GM23338 (cell line): ENCODE measurements around the gene SYNPO. TPM values are rescaled to one million over a fixed set of nuclear protein-coding genes. Genes with fewer than 3 reads are reported as not detected.

Experiments
- ATAC-seq: fragments of 200-7000 bp; cut with Tn5 transposase; 3 replicates; pipeline ENCODE4 v1.9.1; 2020
- DNase-seq: peaks from one replicate; pipeline ENCODE4 v3.0.0-alpha.2; 2015; ENCODE audit warnings: low spot score
- H2AFZ ChIP-seq: fragments of 200-600 bp; sonication (generic); 2 replicates; pipeline ENCODE4 v1.8.0; 2016; ENCODE audit warnings: antibody characterized with exemption, mild to moderate bottlenecking, moderate library complexity
- H3F3A ChIP-seq: fragments of 200-600 bp; sonication (generic); replicated peaks from 2 replicates; pipeline ENCODE4 v1.8.0; 2017; ENCODE audit warnings: antibody characterized with exemption, mixed run types, low read depth
- H3K27ac ChIP-seq: fragments of 200-600 bp; sonication (generic); 2 replicates; pipeline ENCODE4 v1.6.1; 2016; ENCODE audit warnings: low read depth
- H3K27me3 ChIP-seq: fragments of 200-600 bp; sonication (generic); 2 replicates; pipeline ENCODE4 v1.8.0; 2016; ENCODE audit warnings: mild to moderate bottlenecking, mixed run types, moderate library complexity; ENCODE audit not compliant: insufficient read depth
- H3K36me3 ChIP-seq: fragments of 200-600 bp; sonication (generic); 2 replicates; pipeline ENCODE4 v1.8.0; 2016; ENCODE audit warnings: mild to moderate bottlenecking; ENCODE audit not compliant: insufficient read depth
- H3K4me1 ChIP-seq: fragments of 200-600 bp; sonication (generic); 2 replicates; pipeline ENCODE4 v1.8.0; 2016; ENCODE audit warnings: mild to moderate bottlenecking, moderate library complexity; ENCODE audit not compliant: insufficient read depth
- H3K4me2 ChIP-seq: fragments of 200-600 bp; sonication (generic); 2 replicates; pipeline ENCODE4 v1.7.1; 2017; ENCODE audit warnings: mixed run types
- H3K4me3 ChIP-seq: fragments of 200-600 bp; sonication (generic); 2 replicates; pipeline ENCODE4 v1.6.1; 2016; ENCODE audit warnings: mixed run types
- H3K79me2 ChIP-seq: fragments of 200-600 bp; sonication (generic); replicated peaks from 2 replicates; pipeline ENCODE4 v1.8.0; 2017; ENCODE audit warnings: mild to moderate bottlenecking; ENCODE audit not compliant: insufficient read depth
- H3K9me2 ChIP-seq: fragments of 200-600 bp; sonication (generic); 2 replicates; pipeline ENCODE4 v1.8.0; 2017; ENCODE audit not compliant: insufficient read depth
- H4K20me1 ChIP-seq: fragments of 200-600 bp; sonication (generic); replicated peaks from 2 replicates; pipeline ENCODE4 v1.8.0; 2017; ENCODE audit warnings: mild to moderate bottlenecking; ENCODE audit not compliant: insufficient read depth
- H3K27ac Mint-ChIP-seq: 2 replicates; pipeline ENCODE4 v1.8.0; 2020; ENCODE audit warnings: inconsistent platforms, mild to moderate bottlenecking, moderate library complexity, mixed read lengths
- H3K27me3 Mint-ChIP-seq: 3 replicates; pipeline ENCODE4 v1.8.0; 2022; ENCODE audit warnings: low read depth, mild to moderate bottlenecking, moderate library complexity, mixed read lengths, inconsistent platforms; ENCODE audit not compliant: insufficient read depth, poor library complexity
- H3K36me3 Mint-ChIP-seq: 3 replicates; pipeline ENCODE4 v1.8.0; 2021; ENCODE audit warnings: low read depth, mild to moderate bottlenecking, inconsistent platforms, moderate library complexity, mixed read lengths
- H3K4me1 Mint-ChIP-seq: 3 replicates; pipeline ENCODE4 v1.8.0; 2020; ENCODE audit warnings: mild to moderate bottlenecking, inconsistent platforms, mixed read lengths
- H3K4me3 Mint-ChIP-seq: 3 replicates; pipeline ENCODE4 v1.8.0; 2021; ENCODE audit warnings: moderate library complexity, mild to moderate bottlenecking, inconsistent platforms, mixed read lengths
- H3K9me3 Mint-ChIP-seq: 3 replicates; pipeline ENCODE4 v1.8.0; 2020; ENCODE audit warnings: moderate library complexity, mild to moderate bottlenecking, inconsistent platforms, mixed read lengths
- CREB1 ChIP-seq: fragments of 250-450 bp; sonication (Bioruptor Pico); IDR thresholded peaks from 2 replicates; pipeline ENCODE4 v1.5.0; 2020; ENCODE audit warnings: low read depth, mild to moderate bottlenecking, moderate library complexity
- EZH2 ChIP-seq: fragments of 200-600 bp; sonication (generic); IDR thresholded peaks from one replicate; pipeline ENCODE4 v1.8.0; 2017; ENCODE audit warnings: antibody characterized with exemption, mild to moderate bottlenecking, low read depth; ENCODE audit not compliant: unreplicated experiment
- EZH2phosphoT487 ChIP-seq: fragments of 200-600 bp; sonication (generic); IDR thresholded peaks from one replicate; pipeline ENCODE4 v1.8.1; 2018; ENCODE audit warnings: antibody characterized with exemption; ENCODE audit not compliant: unreplicated experiment
- JUNB ChIP-seq: IDR thresholded peaks from one replicate; pipeline ENCODE4 v1.6.1; 2016; ENCODE audit warnings: antibody characterized with exemption; ENCODE audit not compliant: unreplicated experiment
- NANOG ChIP-seq: IDR thresholded peaks from 2 replicates; pipeline ENCODE4 v1.6.1; 2016; ENCODE audit warnings: antibody characterized with exemption, borderline replicate concordance
- POLR2AphosphoS5 ChIP-seq: IDR thresholded peaks from 2 replicates; pipeline ENCODE4 v1.6.1; 2016; ENCODE audit warnings: antibody characterized with exemption, low read depth
- STAT1 ChIP-seq: IDR thresholded peaks from one replicate; pipeline ENCODE4 v1.6.1; 2016; ENCODE audit warnings: antibody characterized with exemption; ENCODE audit not compliant: unreplicated experiment
- ZNF114 ChIP-seq: fragments of 250-450 bp; sonication (Bioruptor Pico); IDR thresholded peaks from 2 replicates; pipeline ENCODE4 v1.5.0; 2020; ENCODE audit warnings: mild to moderate bottlenecking, moderate library complexity
- ZNF331 ChIP-seq: fragments of 250-450 bp; sonication (Bioruptor Pico); IDR thresholded peaks from 2 replicates; pipeline ENCODE4 v1.5.0; 2020; ENCODE audit warnings: low read depth, mild to moderate bottlenecking, moderate library complexity
- polyA plus RNA-seq: library from polyadenylated mRNA; unstranded; fragments of >200 nt; fragmentation: Nextera tagmentation; extraction: Ambion mirVana; gene quantifications from 2 replicates; pipeline ENCODE4 v1.2.1, GENCODE V29; 2016
- total RNA-seq: library from RNA; depleted of rRNA; stranded (reverse); fragments of >200 nt; shearing (Covaris generic); gene quantifications from 2 replicates; pipeline ENCODE4 v1.2.3, GENCODE V29; 2014
- TF ChIP-seq, protein P1 (sequence below): IDR thresholded peaks from 2 replicates; pipeline ENCODE4 v1.6.1; 2016; ENCODE audit warnings: antibody characterized with exemption
- TF ChIP-seq, protein P2 (sequence below), 2 experiments: fragments of 200-600 bp in 1 of 2; sonication (generic) in 1 of 2; conservative IDR thresholded peaks; 2 replicates each; pipeline versions ENCODE4 v1.5.1 to v1.6.1; 2016 to 2017; ENCODE audit warnings: antibody characterized with exemption in 2 of 2, low read depth in 2 of 2, mild to moderate bottlenecking in 2 of 2, moderate library complexity in 1 of 2
- TF ChIP-seq, protein P3 (sequence below): fragments of 250-450 bp; sonication (Bioruptor Pico); IDR thresholded peaks from 2 replicates; pipeline ENCODE4 v1.5.0; 2020; ENCODE audit warnings: mild to moderate bottlenecking, moderate library complexity
- TF ChIP-seq, protein P4 (sequence below): IDR thresholded peaks from one replicate; pipeline ENCODE4 v1.6.1; 2018; ENCODE audit warnings: antibody characterized with exemption; ENCODE audit not compliant: unreplicated experiment

SYNPO gene
- total and polyA plus RNA-seq, 2 experiments from 2014 or later, result 0.16 to 1.3 TPM

DNA sequence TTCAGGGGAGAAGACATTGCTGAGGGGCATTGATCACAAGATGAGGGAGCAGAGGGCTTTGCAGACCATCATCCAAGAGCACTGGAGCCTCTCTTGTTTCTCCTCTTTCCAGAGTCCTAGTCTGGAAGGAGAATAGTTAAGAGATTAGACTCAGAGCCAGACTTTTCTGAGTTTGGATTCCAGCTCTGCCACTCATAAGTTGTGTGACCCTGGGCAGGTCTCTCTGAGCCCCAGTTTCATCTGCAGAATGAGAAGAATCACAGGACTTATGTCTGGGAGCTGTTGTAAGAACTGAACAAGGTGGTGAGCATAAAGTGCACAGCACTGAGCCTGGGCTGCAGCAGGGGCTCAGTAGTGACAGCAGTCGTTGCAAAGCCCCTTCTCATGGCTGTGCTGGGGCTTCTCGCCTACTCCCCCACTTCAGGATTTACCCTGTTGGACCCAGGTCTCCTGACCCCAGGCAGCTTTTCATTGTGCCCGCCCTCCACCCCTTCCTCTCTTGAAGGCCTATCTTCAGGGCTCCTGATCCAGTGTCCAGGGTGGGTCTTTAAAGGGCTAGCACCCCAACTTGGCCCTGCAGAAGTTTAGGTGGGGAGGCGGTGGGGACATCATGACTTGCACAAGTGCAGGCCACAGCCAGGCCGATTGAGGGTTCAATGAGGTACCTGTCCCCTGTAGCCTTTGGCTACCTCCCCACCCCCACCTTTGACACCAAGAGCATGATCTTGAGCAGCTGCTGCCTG, 1.5 kb downstream of the SYNPO start:
- H3K27me3 ChIP-seq, result no peaks in the 10 kb centered on the region
- H3K4me2 ChIP-seq, result no peak overlapping the region
- Mint-ChIP-seq H3K36me3 (no peaks in the 10 kb centered on the region; the same call in 2 of the 3 replicates), H3K27ac (no peak overlapping the region), H3K9me3 (no peaks in the 10 kb centered on the region), H3K4me1 (peaks cover 41% of the 10 kb centered on the region), H3K4me3 (no peak overlapping the region), H3K27me3 (peaks cover 6% of the 10 kb centered on the region)
- no peak overlapping the region for H3K27ac ChIP-seq
- H2AFZ ChIP-seq, result no peak overlapping the region
- peaks cover 7% of the 10 kb centered on the region; the same call in 1 of the 2 replicates for H3K4me1 ChIP-seq
- no peaks in the 10 kb centered on the region for H3F3A ChIP-seq
- no peaks in the 10 kb centered on the region for H3K79me2 ChIP-seq
- H3K4me3 ChIP-seq, result no peak overlapping the region
- H4K20me1 ChIP-seq, result no peaks in the 10 kb centered on the region
- TF ChIP-seq, protein P1, sequence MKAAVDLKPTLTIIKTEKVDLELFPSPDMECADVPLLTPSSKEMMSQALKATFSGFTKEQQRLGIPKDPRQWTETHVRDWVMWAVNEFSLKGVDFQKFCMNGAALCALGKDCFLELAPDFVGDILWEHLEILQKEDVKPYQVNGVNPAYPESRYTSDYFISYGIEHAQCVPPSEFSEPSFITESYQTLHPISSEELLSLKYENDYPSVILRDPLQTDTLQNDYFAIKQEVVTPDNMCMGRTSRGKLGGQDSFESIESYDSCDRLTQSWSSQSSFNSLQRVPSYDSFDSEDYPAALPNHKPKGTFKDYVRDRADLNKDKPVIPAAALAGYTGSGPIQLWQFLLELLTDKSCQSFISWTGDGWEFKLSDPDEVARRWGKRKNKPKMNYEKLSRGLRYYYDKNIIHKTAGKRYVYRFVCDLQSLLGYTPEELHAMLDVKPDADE, result no peak
- TF ChIP-seq, protein P2, sequence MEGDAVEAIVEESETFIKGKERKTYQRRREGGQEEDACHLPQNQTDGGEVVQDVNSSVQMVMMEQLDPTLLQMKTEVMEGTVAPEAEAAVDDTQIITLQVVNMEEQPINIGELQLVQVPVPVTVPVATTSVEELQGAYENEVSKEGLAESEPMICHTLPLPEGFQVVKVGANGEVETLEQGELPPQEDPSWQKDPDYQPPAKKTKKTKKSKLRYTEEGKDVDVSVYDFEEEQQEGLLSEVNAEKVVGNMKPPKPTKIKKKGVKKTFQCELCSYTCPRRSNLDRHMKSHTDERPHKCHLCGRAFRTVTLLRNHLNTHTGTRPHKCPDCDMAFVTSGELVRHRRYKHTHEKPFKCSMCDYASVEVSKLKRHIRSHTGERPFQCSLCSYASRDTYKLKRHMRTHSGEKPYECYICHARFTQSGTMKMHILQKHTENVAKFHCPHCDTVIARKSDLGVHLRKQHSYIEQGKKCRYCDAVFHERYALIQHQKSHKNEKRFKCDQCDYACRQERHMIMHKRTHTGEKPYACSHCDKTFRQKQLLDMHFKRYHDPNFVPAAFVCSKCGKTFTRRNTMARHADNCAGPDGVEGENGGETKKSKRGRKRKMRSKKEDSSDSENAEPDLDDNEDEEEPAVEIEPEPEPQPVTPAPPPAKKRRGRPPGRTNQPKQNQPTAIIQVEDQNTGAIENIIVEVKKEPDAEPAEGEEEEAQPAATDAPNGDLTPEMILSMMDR (conservative IDR thresholded peaks at IDR 0.05; ENCODE audit: low read depth in 2 of 2), result no peak
- no peak for TF ChIP-seq POLR2AphosphoS5
- TF ChIP-seq, protein P3, sequence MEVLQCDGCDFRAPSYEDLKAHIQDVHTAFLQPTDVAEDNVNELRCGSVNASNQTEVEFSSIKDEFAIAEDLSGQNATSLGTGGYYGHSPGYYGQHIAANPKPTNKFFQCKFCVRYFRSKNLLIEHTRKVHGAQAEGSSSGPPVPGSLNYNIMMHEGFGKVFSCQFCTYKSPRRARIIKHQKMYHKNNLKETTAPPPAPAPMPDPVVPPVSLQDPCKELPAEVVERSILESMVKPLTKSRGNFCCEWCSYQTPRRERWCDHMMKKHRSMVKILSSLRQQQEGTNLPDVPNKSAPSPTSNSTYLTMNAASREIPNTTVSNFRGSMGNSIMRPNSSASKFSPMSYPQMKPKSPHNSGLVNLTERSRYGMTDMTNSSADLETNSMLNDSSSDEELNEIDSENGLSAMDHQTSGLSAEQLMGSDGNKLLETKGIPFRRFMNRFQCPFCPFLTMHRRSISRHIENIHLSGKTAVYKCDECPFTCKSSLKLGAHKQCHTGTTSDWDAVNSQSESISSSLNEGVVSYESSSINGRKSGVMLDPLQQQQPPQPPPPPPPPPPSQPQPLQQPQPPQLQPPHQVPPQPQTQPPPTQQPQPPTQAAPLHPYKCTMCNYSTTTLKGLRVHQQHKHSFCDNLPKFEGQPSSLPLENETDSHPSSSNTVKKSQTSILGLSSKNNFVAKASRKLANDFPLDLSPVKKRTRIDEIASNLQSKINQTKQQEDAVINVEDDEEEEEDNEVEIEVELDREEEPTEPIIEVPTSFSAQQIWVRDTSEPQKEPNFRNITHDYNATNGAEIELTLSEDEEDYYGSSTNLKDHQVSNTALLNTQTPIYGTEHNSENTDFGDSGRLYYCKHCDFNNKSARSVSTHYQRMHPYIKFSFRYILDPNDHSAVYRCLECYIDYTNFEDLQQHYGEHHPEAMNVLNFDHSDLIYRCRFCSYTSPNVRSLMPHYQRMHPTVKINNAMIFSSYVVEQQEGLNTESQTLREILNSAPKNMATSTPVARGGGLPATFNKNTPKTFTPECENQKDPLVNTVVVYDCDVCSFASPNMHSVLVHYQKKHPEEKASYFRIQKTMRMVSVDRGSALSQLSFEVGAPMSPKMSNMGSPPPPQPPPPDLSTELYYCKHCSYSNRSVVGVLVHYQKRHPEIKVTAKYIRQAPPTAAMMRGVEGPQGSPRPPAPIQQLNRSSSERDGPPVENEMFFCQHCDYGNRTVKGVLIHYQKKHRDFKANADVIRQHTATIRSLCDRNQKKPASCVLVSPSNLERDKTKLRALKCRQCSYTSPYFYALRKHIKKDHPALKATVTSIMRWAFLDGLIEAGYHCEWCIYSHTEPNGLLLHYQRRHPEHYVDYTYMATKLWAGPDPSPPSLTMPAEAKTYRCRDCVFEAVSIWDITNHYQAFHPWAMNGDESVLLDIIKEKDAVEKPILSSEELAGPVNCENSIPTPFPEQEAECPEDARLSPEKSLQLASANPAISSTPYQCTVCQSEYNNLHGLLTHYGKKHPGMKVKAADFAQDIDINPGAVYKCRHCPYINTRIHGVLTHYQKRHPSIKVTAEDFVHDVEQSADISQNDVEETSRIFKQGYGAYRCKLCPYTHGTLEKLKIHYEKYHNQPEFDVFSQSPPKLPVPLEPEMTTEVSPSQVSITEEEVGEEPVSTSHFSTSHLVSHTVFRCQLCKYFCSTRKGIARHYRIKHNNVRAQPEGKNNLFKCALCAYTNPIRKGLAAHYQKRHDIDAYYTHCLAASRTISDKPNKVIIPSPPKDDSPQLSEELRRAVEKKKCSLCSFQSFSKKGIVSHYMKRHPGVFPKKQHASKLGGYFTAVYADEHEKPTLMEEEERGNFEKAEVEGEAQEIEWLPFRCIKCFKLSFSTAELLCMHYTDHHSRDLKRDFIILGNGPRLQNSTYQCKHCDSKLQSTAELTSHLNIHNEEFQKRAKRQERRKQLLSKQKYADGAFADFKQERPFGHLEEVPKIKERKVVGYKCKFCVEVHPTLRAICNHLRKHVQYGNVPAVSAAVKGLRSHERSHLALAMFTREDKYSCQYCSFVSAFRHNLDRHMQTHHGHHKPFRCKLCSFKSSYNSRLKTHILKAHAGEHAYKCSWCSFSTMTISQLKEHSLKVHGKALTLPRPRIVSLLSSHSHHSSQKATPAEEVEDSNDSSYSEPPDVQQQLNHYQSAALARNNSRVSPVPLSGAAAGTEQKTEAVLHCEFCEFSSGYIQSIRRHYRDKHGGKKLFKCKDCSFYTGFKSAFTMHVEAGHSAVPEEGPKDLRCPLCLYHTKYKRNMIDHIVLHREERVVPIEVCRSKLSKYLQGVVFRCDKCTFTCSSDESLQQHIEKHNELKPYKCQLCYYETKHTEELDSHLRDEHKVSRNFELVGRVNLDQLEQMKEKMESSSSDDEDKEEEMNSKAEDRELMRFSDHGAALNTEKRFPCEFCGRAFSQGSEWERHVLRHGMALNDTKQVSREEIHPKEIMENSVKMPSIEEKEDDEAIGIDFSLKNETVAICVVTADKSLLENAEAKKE (CRISPR knock-in tag), result no peak
- TF ChIP-seq, protein P4, sequence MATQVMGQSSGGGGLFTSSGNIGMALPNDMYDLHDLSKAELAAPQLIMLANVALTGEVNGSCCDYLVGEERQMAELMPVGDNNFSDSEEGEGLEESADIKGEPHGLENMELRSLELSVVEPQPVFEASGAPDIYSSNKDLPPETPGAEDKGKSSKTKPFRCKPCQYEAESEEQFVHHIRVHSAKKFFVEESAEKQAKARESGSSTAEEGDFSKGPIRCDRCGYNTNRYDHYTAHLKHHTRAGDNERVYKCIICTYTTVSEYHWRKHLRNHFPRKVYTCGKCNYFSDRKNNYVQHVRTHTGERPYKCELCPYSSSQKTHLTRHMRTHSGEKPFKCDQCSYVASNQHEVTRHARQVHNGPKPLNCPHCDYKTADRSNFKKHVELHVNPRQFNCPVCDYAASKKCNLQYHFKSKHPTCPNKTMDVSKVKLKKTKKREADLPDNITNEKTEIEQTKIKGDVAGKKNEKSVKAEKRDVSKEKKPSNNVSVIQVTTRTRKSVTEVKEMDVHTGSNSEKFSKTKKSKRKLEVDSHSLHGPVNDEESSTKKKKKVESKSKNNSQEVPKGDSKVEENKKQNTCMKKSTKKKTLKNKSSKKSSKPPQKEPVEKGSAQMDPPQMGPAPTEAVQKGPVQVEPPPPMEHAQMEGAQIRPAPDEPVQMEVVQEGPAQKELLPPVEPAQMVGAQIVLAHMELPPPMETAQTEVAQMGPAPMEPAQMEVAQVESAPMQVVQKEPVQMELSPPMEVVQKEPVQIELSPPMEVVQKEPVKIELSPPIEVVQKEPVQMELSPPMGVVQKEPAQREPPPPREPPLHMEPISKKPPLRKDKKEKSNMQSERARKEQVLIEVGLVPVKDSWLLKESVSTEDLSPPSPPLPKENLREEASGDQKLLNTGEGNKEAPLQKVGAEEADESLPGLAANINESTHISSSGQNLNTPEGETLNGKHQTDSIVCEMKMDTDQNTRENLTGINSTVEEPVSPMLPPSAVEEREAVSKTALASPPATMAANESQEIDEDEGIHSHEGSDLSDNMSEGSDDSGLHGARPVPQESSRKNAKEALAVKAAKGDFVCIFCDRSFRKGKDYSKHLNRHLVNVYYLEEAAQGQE, result no peak
- TF ChIP-seq EZH2, result no peak
- no peak for TF ChIP-seq ZNF331 (CRISPR knock-in tag)
- TF ChIP-seq STAT1, result no peak
- no peak for TF ChIP-seq EZH2phosphoT487
- no peak for TF ChIP-seq JUNB
- TF ChIP-seq ZNF114, result no peak
- TF ChIP-seq CREB1 (CRISPR knock-in tag), result no peak
- no peak for TF ChIP-seq NANOG
- no peak for DNase-seq
- H3K36me3 ChIP-seq, result no peaks in the 10 kb centered on the region
- H3K9me2 ChIP-seq, result no peaks in the 10 kb centered on the region
- no peak for ATAC-seq
